ENCODE measurements around the gene SRMS.
A peak's percentile ranks its signal among the peaks of the same experiment; 100 is the strongest.
"Not testable (repeated sequence)": the region's sequence is repeated elsewhere in the genome, so short reads cannot be mapped to it uniquely, and the experiment has no call there.

The SRMS gene

DNA sequence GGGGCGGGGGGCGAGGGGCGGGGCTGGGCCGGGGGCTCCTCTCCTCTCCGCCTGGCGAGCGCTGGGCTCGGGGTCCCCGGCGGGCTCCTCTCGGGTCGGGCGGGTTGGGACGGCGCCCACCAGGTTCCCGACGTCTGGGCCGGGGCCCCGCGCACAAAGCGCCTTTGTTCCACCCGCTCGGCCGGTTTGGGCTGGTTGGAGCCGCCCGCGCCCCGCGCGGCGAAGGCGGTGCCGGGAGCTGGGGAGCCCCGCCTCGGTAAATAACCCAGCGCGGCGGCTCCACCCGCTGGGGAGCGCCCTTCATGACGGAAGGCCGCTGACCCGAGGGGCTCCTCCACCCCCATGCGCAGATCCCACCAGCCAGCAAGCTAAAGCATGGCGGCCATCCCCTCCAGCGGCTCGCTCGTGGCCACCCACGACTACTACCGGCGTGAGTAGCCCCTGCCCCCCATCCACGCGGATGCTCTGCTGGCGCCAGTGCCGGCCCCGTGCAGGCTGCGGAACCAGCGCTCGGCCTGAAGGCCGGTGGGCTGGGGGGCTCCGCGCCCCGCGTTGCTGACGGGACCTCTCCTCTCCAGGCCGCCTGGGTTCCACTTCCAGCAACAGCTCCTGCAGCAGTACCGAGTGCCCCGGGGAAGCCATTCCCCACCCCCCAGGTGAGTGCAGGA is 26.5 kb downstream of the SRMS start:
- DNase-seq (ENCODE audit: low spot score), result peak; percentile 65

DNA sequence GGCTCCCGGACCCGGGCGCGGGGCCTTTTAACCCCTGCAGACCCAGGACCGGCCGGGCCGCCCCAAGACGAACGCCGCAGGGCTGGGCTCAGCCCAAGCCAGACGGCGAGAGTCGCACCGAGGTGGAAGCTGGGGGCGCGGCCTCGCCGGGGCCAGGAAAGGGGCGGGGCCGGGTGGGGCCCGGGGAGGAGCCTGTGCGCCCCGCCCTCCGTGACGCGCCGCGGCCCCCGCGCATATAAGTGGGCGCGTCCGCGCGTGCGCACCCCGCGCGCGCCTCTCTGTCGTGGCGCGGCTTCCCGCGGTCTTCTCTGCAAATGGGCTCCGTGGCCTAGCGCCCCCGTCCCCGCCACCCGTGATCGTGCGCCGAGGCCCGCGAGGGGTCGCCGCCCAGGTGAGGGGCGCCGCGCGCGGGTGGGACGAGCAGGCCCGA is 27.0 kb downstream of the SRMS start, which contains the start of gene PPDPF:
Gene PPDPF, plus strand, starts transcription at position 262 of the 430 bp plus-strand sequence. CDS start 544 bp downstream, outside the sequence.
- DNase-seq (ENCODE audit: low spot score), result peak; percentile 83

DNA sequence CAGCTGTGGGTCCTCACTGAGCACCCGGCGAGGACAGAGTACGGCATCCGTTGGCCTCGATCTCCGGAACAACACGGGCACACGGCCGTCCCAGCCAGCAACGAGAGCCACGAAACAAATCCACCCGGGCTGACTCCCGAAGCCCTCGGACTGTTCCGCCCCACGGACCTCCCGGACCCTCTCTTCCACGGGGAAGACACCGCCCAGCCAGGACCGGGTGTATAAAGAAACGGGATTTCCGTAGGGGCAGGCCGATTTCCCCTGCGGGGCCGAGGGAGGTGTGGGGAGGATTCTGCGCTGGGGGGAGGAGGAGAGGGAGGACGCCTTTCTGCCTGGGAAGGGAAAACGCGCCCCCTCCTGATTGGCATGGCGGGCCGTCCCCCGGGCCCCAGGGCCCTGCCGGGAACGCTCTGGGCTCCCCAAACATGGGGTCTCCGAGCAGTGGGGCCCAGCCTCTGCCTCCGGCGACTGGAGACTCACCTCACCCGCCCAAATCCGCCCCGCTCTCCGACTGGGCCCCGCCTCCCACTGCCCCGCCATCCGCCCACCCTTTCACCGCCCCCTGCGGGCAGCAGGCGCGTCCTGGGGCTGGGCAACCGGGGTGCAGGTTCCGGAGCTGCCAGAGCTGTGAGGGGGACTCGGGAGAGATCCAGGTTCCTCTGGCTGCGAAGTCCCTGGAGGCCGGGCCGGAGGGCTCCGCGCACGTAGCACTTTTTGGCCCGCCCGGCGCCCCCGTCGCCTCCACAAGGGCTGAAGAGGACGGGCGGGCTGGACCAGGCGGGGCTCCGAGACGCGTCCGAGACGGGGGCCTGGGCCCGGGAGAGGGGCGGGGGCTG is 27.7 kb downstream of the SRMS start:
- peak; percentile 62 for DNase-seq (ENCODE audit: low spot score)

DNA sequence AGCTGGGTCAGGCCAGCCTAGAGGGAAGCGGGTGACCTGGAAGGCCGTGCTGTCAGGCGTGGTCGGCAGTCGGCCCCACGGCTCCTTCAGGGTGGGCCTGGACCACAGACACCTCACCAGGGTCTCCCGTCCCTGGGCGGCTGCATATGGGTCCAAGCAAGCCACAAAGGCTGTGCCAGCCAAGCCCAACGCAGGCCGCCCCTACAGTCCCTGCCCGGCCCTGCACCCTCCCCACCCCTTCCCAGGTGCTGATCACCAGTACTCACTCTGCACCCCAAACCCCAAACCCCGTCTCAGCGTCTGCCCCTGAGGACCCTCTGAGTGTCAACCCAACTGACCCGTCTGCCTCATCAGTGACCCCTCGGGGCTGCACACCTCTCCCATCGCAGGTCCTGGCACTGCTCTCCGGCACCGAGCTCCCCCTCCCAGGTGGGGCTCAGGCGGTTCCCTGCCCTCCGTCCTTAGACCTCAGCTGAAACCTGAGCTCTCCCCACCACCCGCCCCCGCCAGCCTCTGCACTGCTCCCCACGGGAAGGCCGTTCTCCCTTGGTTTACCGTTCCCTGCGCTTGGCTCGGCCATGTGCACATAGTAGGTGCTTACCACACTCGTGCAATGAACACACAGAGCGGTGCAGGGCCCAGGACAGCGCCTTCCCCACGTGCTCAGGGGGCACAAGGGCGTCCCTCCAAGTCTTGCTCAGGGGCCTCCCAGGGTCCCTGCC is 28.4 kb downstream of the SRMS start:
- DNase-seq (ENCODE audit: low spot score), result no peak

DNA sequence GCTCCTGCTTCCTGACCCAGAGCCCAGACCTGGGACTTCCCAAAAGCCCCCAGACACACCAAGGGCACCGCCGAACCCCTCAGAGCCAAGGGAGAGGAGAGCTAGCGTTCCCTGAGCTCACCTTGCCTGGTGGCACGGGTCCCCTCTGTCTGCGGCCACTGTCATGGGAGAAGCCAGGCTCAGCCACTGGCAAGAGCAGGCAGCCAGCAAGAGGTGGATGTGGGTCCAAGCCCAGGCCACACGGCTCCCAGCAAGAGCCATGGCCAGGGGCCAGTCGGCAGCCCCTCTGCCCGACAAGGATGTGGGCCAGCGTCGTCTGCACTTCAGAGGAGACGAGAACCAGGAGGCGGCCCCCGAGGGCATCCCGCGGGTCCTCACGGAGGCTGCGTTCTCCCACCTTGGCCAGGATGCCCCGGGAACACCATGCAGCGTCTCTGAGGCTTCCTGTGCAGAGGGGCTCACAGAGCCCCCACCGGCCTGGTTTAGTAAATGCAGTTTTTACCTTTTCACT is 29.1 kb downstream of the SRMS start:
- DNase-seq (ENCODE audit: low spot score), result no peak

DNA sequence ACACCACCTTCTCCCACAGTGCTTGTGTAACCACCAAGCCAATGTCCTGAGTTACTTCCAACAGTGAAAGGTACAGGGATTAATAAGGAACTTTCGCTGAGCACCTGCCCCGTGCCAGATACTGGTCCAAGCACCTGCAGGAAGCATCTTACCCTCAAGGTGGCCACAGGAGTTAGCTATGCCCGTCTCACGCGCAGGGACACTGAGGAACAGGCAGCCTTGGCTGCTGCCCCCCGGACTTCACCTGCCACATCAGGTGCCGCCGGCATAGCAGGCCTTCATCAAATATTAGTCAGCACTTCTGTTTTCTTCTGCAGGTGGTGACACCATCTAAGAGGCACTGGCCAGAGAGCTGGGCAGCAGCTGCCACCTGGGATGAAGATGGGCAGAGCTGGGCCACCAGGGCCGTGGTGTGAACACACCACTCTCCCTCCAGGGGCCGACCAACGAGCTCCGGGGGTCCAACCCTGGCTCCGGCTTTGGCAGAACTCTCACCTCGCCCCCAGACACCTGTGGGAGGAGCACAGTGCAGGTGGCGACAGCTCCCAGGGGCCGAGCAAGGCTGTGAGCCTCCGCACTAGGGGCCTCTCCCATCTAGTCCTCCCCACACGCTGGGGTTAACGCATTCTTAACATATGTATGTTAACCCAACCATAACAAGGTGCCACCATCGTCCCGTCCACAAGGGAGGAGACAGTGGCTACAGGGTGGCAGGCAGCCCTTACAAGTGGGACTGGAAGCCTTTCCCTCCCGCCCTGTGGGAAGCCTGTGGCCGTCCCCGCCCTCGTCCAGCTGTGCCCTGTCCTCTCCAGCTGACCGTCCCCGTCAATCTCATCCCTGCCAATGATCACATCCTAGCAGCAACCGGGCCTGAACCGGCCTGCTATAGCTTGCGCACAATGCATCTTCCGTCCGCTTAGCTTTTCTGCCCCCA is 29.9 kb downstream of the SRMS start:
- no peak for DNase-seq (ENCODE audit: low spot score)

DNA sequence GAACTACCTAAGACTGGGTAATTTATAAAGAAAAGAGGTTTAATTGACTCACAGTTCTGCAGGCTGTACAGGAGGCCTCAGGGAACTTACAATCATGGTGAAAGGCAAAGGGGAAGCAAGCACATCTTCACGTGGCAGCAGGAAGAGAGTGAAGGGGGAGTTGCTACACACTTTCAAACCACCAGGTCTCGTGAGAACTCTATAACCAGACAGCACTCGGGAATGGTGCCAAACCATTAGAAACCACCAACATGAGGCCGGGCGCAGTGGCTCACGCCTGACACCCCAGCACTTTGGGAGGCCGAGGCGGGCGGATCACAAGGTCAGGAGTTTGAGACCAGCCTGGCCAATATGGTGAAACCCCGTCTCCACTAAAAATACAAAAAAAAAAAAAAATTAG is 33.0 kb downstream of the SRMS start:
- not testable (repeated sequence) for DNase-seq (ENCODE audit: low spot score)

DNA sequence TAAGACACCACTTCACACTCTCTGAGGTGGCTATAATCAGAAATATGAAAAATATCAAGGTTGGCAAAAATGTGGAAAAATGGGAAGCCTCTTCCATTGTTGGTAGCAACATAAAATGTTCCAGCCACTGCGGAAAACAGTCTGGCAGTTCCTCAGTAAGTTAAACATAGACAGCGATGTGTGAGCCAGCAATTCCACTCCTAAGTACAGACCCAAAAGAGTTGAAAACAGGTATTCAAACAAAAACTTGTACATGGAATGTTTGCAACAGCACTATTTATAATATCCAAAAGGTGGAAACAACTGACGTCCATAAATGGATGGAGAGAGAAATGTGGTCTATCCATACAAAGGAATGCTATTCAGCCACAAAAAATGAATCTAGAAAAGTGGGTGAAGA is 34.3 kb downstream of the SRMS start:
- DNase-seq (ENCODE audit: low spot score), result no peak

DNA sequence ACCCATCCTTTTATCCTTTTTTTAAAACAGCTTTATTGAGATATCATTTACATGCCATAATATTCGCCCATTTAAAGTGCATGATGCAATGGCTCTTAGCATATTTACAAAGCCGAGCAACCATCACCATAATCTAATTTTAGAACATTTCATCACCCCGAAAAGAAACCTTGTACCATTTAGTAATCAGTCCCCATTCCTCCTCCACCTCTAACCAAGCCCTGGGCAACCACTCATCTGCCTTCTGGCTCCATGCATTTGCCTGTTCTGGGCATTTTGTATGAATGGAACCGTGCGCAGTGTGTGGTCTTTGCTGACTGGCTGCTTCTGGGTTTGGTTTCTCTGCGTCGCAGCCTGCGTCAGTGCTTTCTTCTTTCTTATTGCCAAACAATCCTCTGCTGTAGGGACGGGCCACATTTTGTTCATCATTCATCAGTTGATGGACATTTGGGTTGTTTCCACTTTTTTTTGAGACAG is 38.4 kb downstream of the SRMS start:
- DNase-seq (ENCODE audit: low spot score), result no peak

DNA sequence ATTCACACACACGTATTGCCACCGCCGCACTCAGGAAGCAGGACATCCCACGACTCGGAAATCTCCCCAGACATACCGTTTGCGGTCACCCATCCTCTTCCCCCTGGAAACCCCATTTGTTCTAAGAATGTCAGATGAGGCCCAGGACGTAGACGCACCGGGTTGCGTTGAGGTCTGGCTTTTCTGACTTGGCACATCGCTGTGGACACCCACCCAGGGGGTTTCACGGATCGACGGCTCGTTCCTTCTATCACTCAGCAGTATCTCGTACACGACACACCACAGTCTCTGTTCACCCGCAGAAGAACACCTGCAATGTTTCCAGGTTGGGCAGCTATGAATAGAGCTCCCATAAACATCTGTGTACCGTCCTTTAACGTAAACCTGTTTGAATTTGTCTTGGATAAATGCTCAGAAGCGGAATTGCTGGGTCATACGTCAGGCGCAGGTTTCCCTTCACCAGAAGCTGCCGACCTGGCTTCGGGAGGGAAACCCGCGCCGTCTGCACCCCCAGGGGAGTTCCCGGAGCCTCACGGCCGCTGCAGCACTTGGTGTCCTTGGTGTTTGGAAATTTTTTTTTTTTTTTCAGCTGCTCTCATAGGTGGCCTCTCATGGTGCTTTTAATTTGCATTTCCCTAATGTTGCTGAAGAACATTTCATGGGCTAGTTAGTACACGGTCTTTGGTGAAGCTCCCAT is 39.3 kb downstream of the SRMS start:
- no peak for DNase-seq (ENCODE audit: low spot score)

DNA sequence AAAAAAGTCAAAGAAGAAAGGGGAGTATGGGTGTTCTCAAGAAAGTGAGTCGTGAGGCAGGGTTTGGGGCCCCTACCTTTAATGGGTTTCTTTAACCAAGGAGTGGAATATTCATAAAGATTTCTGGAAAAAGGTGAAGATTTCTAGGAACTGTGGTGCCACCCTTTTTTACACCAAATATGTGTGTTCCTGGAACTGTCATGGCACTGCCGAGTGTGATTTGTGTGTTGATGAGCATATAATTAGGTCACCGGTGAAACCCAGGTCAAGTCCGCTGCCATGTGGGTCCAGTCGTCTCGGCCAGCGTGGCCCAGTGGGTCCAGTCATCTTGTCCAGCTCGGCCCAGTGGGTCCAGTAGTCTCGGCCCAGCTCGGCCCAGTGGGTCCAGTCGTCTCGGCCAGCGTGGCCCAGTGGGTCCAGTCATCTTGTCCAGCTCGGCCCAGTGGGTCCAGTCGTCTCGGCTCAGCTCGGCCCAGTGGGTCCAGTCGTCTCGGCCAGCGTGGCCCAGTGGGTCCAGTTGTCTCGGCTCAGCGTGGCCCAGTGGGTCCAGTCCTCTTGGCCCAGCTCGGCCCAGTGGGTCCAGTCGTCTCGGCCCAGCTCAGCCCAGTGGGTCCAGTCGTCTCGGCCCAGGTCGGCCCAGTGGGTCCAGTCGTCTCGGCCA is 40.3 kb downstream of the SRMS start:
- DNase-seq (ENCODE audit: low spot score), result no peak

DNA sequence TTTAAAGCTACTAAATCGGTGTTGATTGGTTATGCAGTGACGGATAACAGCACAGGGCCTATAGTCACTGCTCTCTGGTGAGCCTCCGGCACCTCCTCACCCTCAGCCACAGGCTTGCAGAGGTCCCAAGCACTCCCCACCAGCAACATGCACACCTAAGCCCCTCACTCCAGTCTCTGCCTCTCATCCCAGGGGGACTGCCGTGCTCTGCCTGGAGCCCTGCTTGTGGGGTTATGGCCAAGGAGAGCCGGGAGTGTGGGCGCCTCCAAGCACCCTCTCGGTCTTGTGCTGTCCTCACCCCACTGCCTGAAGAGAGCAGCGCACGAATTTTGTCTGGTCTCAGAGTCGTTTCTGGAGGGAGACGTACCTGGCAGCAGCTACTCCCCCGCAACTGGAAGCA is 41.8 kb downstream of the SRMS start:
- DNase-seq (ENCODE audit: low spot score), result no peak

DNA sequence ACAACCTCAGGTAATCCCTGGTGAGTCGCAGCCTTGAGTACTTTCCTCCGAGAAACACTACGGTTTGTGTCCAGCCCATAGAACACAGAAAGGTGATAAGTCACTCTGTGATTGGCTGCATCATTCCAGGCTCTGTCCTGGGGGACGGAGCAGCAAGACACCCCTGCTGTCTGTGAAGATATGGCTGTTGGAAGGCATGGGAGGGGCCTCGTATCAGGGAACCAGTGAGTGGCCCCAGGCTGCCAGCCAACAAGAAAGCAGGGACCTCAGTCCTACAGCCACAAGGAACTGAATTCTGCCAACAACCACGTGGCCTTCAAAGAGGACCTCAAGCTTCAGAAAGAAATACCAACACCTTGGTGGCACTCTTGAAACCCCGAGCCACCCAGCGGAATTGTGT is 42.3 kb downstream of the SRMS start:
- DNase-seq (ENCODE audit: low spot score), result no peak

DNA sequence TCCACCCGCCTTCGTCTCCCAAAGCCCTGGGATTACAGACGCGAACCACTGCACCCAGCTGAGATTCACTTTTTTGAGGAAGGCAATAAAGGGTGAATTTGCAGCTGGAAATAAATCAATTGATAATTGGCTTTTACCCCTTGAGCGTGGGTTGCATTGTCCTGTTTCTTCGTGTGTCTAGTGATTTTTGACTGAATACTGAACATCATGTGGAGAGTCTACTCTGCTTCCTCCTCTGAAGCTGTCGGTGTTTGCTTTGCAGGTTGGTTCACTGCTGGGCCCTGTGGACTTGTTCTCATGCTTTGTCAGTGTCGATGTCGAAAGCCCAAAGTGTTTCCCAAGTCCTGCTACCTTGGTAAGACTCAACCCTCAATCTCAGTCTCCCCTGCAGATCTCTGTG is 42.9 kb downstream of the SRMS start:
- no peak for DNase-seq (ENCODE audit: low spot score)

DNA sequence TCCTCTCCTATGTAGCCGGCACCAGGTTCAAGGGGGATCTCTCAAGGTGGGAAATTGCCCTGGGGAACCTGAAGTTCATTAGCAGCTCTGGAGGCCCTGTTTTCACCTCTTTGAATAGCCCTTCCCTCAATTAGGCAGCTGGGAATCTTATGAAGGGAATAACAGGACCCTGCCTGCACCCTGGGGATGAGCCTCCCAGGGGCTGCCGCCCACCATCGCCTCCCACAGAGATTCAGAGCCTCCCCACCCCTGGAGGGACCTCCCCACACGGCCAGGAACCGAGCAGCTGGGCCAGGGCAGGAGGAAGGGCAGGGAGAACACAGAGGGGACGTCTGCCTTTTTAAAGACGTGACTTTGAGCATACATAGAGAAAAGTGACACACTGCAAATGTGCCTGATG is 44.0 kb downstream of the SRMS start:
- DNase-seq (ENCODE audit: low spot score), result no peak

DNA sequence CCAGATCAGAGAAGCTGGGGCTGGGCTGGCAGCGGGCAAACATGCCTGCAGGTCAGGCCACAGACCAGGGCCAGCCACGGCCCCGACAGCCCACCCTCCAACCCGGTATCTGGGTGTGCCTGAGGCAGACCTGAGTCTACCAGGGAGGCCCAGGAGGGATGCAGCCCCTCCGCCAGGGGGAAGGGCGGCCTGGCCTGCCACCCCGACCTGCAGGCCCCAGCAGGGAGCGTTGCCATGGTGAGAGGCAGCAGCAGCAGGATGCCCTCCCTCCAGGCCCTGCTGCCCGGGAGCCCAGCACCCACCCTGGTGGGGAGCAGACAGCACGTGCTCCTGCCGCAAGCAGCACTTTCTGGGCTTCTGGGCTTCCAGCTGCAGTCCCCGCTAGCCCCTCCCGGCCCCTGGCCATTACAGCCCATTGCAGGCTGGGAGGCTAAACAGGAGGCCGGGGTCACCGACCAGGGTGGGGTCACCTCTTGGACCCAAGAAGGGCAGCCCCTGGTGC is 44.8 kb downstream of the SRMS start:
- DNase-seq (ENCODE audit: low spot score), result no peak

DNA sequence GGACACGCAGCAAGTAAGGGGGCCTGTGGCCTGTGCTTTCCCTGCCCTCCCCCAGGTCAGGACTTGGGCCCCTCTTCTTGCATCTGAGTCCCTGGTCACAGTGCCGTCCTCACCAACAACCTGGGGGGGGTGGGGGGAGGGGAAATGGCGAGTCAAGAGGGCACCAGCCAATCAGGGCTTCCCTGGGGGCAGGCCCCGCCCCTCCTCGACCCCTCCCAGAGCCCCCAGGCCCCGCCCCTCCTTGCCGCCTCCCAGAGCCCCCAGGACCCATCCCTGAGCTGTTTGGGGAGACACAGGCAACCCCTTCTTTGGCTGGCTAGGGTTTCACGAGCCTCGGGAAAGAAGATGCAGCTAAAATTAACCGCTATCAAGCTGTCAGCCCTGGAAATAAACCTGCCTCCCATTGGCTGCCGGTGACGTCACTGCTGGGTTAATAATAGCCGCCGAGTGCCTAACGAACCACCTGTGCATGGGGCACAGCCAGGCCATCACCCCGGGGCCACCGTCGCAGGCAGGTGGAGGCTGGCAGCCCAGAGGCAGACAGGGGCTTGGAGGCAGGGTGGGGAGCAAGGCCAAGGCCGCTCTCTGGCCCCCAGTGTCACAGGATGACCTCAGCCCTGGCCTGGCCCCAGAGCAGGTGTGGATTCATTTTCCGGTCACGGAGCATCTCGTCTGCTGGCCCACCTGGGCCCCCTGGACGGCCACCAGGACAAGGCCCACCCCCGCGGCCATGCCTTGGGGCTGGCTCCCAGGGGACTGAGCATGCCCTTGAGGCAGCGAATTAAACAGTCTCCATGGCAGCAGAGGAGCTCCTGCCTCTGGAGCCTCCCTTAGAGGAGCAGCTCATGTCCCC is 45.5 kb downstream of the SRMS start:
- no peak for DNase-seq (ENCODE audit: low spot score)

DNA sequence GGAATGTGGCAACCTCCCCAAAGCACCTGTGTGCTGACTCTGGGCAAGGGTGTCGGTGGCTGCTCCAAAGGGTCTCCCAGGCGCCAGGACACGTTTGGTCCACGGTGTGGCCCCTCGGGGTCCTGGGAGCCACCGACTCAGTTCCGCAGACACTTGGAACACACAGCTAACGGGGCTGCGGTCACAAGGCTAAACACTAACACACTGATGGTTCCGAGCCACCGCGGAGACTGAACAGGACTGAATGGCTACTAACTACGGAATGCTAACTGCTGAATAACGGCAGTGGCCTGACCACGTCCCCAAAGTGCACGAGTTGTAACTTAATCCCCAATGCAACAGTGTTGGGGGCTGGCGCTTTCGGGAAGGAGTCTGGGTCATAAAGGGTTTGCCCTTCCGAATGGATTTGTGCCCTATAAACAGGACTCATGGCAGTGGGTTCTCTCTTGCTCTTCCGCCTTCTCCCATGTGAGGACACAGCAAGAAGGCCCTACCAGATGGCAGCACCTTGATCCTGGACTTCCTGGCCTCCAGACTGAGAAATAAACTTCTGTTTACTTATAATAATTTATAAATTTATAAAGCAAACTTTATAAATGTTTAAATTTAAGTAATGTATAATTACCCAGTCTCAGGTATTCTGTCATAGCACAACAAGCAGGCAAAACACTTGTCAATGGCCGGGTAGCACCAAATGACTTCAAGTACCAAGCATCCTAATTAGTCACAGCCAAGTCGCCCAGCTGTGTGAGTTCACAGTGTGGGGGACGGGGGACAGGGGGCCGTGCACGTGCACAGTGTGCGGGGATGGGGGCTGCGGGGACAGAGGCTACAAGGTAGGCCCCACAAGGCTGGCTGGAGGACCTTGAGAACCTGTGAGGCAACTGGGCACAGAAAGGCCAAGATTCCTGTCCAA is 46.4 kb downstream of the SRMS start:
- DNase-seq (ENCODE audit: low spot score), result no peak
